Measurements from ENCODE around the gene KCNB1. TPM values are rescaled to one million over a fixed set of nuclear protein-coding genes. Genes with fewer than 3 reads are reported as not detected.

Gene KCNB1
- polyA plus RNA-seq, 1 donor from 2014 or later: 3.6 TPM

DNA sequence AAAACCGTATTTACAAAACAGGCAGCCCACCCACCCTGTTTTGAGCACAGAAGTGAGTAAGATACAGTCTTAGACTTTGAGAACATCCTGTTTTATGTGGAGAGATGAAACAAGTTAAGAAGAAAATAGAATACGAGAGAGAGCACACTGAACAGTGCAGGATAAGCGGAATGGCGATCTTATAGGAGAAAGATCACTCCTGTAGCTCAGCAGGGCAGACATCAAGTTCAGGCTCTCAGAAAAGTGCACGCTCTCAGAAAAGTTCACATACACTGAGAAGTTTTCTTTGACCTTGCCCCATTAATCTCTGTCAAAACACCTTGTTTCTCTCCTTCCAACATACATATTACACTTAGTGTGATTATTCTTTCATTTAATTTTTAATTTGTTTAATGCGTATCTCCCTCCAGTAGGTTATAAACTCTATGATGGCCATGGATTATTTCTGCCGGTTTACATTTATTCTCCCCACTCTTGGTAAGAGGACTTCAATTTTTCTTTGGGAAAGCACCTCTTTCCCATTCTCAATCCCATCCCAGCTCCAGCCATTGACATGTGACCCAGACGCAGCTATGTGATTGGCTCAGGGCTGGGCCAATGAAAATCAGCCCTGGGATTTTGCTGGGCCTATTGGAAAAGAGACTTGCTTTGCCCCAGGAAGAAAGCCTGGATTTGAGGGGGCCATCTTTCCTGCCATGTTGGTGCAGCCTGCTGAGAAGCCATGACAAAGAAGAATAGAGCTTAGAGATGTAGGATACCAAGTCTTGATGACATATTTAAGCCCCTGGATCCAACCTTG lies 16.2 kb downstream of the KCNB1 start:
- H3K79me2 ChIP-seq (replicated peaks; ENCODE audit: insufficient read depth, low read length): no peaks in the 10 kb centered on the region
- no peaks in the 10 kb centered on the region for H3K36me3 ChIP-seq (ENCODE audit: insufficient read depth, low read length)
- no peak overlapping the region for H3K4me2 ChIP-seq (ENCODE audit: low read length)
- TF ChIP-seq, protein P1, sequence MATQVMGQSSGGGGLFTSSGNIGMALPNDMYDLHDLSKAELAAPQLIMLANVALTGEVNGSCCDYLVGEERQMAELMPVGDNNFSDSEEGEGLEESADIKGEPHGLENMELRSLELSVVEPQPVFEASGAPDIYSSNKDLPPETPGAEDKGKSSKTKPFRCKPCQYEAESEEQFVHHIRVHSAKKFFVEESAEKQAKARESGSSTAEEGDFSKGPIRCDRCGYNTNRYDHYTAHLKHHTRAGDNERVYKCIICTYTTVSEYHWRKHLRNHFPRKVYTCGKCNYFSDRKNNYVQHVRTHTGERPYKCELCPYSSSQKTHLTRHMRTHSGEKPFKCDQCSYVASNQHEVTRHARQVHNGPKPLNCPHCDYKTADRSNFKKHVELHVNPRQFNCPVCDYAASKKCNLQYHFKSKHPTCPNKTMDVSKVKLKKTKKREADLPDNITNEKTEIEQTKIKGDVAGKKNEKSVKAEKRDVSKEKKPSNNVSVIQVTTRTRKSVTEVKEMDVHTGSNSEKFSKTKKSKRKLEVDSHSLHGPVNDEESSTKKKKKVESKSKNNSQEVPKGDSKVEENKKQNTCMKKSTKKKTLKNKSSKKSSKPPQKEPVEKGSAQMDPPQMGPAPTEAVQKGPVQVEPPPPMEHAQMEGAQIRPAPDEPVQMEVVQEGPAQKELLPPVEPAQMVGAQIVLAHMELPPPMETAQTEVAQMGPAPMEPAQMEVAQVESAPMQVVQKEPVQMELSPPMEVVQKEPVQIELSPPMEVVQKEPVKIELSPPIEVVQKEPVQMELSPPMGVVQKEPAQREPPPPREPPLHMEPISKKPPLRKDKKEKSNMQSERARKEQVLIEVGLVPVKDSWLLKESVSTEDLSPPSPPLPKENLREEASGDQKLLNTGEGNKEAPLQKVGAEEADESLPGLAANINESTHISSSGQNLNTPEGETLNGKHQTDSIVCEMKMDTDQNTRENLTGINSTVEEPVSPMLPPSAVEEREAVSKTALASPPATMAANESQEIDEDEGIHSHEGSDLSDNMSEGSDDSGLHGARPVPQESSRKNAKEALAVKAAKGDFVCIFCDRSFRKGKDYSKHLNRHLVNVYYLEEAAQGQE (IDR thresholded peaks at IDR 0.05; ENCODE audit: borderline replicate concordance): no peak
- TF ChIP-seq, protein P2, sequence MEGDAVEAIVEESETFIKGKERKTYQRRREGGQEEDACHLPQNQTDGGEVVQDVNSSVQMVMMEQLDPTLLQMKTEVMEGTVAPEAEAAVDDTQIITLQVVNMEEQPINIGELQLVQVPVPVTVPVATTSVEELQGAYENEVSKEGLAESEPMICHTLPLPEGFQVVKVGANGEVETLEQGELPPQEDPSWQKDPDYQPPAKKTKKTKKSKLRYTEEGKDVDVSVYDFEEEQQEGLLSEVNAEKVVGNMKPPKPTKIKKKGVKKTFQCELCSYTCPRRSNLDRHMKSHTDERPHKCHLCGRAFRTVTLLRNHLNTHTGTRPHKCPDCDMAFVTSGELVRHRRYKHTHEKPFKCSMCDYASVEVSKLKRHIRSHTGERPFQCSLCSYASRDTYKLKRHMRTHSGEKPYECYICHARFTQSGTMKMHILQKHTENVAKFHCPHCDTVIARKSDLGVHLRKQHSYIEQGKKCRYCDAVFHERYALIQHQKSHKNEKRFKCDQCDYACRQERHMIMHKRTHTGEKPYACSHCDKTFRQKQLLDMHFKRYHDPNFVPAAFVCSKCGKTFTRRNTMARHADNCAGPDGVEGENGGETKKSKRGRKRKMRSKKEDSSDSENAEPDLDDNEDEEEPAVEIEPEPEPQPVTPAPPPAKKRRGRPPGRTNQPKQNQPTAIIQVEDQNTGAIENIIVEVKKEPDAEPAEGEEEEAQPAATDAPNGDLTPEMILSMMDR (IDR thresholded peaks at IDR 0.05; ENCODE audit: poor library complexity, severe bottlenecking): no peak
- no peak overlapping the region for H3K9ac ChIP-seq (ENCODE audit: low read length)
- H3K9me3 ChIP-seq (ENCODE audit: low read length): no peaks in the 10 kb centered on the region
- no peaks in the 10 kb centered on the region for H3F3A ChIP-seq (ENCODE audit: insufficient read depth, low read length, poor library complexity, severe bottlenecking)
- H3K27ac ChIP-seq (ENCODE audit: low read length): no peak overlapping the region
- H3K27me3 ChIP-seq (ENCODE audit: insufficient read depth, low read depth, low read length): no peaks in the 10 kb centered on the region
- no peaks in the 10 kb centered on the region for H4K20me1 ChIP-seq (ENCODE audit: insufficient read depth)
- H2AFZ ChIP-seq (ENCODE audit: low read depth, low read length): no peak overlapping the region
- H3K4me3 ChIP-seq (ENCODE audit: low read length): no peak overlapping the region
- no peaks in the 10 kb centered on the region for H3K9me2 ChIP-seq (ENCODE audit: insufficient read depth, low read length)

DNA sequence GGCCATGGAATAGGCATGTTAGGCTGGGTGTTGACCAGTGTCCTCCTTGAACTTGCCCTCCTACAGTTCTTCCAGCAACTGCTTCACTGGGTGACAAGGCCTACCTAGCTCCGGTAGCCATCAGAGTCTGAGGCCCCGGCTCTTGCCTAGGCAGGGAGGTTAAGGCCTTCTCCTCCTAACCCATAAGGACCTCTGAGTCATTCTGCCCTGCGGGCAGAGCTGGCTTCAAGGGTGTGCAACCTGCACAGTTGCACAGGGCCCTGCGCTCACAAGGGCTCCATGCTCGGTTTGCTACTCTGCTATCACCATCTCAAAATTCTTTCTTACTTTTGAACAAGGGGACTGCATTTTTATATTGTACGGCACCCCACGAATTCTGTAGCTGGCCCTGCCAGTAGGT lies 17.9 kb downstream of the KCNB1 start:
- H3K27me3 ChIP-seq (ENCODE audit: insufficient read depth, low read depth, low read length): no peaks in the 10 kb centered on the region
- no peak overlapping the region for H3K27ac ChIP-seq (ENCODE audit: low read length)
- H3K36me3 ChIP-seq (ENCODE audit: insufficient read depth, low read length): no peaks in the 10 kb centered on the region
- no peaks in the 10 kb centered on the region for H3F3A ChIP-seq (ENCODE audit: insufficient read depth, low read length, poor library complexity, severe bottlenecking)
- no peak overlapping the region for H3K4me3 ChIP-seq (ENCODE audit: low read length)
- no peak overlapping the region for H2AFZ ChIP-seq (ENCODE audit: low read depth, low read length)
- no peaks in the 10 kb centered on the region for H3K9me3 ChIP-seq (ENCODE audit: low read length)
- H3K9ac ChIP-seq (ENCODE audit: low read length): no peak overlapping the region
- no peak overlapping the region for H3K4me2 ChIP-seq (ENCODE audit: low read length)
- no peaks in the 10 kb centered on the region for H3K79me2 ChIP-seq (replicated peaks; ENCODE audit: insufficient read depth, low read length)
- TF ChIP-seq POLR2AphosphoS5 (IDR thresholded peaks at IDR 0.05) (no peak), EZH2 (IDR thresholded peaks at IDR 0.05; ENCODE audit: borderline replicate concordance, insufficient read depth, low read length, poor library complexity, severe bottlenecking) (no peak), EP300 (conservative IDR thresholded peaks at IDR 0.05; ENCODE audit: poor library complexity, severe bottlenecking) (no peak), SMC3 (conservative IDR thresholded peaks at IDR 0.05; ENCODE audit: poor library complexity) (no peak), TAF1 (IDR thresholded peaks at IDR 0.05; ENCODE audit: low read depth) (no peak), RAD21 (conservative IDR thresholded peaks at IDR 0.05) (no peak), MXI1 (conservative IDR thresholded peaks at IDR 0.05; ENCODE audit: poor library complexity, severe bottlenecking) (no peak)
- TF ChIP-seq, protein P2 (IDR thresholded peaks at IDR 0.05; ENCODE audit: poor library complexity, severe bottlenecking): no peak
- TF ChIP-seq, protein P1 (IDR thresholded peaks at IDR 0.05; ENCODE audit: borderline replicate concordance): no peak
- no peaks in the 10 kb centered on the region for H3K9me2 ChIP-seq (ENCODE audit: insufficient read depth, low read length)
- H4K20me1 ChIP-seq (ENCODE audit: insufficient read depth): no peaks in the 10 kb centered on the region
